H4 (cell line): ENCODE results near the gene PRKX. TPM values are rescaled to one million over a fixed set of nuclear protein-coding genes. Genes with fewer than 3 reads are reported as not detected.
"Not testable (repeated sequence)": the region's sequence is repeated elsewhere in the genome, so short reads cannot be mapped to it uniquely, and the experiment has no call there.

Source experiments
- DNase-seq: peaks from one replicate; pipeline ENCODE4 v3.0.0-alpha.2; 2015; ENCODE audit warnings: low spot score
- total RNA-seq: library from RNA; depleted of rRNA; stranded (reverse); fragments of >200 nt; shearing (Covaris generic); gene quantifications from 2 replicates; pipeline ENCODE4 v1.2.3, GENCODE V29; 2014; rRNA removed

Gene PRKX
- 5.4 and 20.4 TPM in 2 replicates for total RNA-seq

DNA sequence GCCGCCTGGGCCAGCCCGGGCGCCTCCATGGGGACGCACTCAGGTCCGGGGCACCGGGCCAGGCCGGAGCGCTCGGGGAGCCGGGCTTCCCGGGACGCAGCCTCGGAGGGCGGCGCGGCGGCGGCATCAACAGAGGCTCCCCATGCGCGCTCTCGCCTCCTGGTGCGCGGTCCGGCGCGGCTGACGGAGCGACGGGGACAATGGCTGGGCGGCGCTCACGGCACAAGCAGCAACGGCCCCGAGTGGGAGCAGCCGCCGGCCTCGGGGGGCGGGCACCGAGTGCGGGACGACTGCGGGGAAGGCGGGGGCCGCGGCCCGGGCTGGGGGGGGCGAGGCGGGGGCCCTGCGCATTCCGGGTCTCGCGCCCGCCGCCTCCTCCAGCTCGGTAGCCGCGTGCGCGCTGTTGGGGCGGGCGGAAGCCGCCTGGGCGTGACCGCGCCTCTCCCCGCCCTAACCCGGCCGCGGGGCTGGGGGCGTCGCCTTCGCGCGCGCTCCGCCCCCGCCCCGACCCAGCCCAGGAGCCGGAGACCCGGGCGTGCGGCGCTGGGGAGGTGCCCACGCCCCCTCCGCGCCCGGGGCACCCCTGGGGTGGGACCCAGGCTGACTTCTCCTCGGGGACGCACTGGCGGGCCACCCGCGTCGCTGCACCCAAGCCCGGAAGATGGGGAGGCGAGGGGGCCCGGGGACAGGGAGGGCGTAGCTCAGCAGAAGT lies at the start of gene PRKX:
Gene PRKX (minus strand): TSS at position 425 of the 712 bp plus-strand sequence. CDS start 396 bp downstream, at position 29.
- peak; percentile 11 for DNase-seq

DNA sequence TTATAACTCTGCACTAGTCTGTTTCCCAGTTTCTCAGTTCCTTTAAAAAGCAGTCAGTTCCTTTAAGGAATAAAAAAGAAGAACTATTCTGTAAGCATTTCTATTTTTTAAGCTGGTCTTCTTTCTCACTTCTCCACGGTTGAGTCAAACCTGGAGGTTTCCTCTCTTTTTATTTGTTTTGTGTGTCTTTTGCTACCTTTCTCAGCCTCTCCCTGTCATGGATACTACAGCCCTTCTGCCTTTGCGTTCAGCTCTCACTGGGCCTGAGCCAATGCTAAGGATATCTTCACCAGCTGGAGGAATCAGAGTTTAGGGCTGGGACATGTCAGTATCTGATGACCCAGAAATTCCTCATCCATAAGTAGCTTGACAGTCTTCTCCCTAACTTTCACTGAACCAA lies 49.7 kb upstream of the PRKX start:
- no peak for DNase-seq

DNA sequence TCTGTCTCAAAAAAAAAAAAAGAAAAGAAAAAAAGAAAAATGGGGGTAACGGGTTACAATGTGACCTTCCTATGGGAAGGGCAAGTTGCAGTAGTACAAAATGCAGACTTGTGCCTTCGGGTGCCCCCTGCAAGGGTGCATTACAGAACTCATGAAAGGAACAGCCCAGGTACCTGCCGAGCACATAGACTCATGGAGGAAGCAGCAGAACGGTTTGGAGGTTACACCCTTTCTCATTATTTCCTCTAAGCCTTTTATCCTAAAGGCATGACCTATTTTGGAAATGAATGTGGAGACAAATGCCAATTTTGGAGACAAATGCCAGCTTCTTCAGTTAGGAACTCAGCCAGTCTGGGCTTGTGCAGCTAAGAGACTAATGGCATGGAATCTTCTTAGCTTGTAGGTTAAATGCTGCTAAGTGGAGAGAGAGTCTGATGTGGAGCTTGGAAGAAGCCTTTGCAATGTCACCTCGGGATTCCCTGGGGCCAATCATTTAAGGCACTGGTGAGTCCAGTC lies 44.1 kb upstream of the PRKX start:
- no peak for DNase-seq

DNA sequence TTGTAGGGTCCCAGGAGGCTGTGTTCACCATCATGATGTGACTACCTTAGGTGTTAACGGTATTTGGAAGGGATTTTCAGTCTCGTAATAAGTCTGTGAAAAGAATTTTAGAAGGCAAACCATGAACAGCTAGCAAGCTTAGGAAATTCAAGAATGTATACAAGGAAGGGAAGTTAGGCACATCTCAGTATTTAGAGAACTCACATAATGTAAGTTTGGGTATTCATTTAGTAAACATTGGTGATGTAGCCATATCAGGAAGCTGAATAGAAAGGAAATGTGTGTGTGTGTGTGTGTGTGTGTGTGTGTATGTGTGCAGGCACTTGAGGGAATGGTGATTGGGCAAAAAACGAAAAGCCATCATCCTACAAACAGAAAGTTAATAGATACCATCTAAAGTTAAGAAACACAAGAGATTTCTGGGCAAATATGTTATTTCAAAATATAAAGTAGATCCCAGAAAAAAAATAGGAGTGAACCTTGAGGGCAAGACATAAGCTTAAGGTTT lies 34.7 kb upstream of the PRKX start:
- peak; percentile 27 for DNase-seq

DNA sequence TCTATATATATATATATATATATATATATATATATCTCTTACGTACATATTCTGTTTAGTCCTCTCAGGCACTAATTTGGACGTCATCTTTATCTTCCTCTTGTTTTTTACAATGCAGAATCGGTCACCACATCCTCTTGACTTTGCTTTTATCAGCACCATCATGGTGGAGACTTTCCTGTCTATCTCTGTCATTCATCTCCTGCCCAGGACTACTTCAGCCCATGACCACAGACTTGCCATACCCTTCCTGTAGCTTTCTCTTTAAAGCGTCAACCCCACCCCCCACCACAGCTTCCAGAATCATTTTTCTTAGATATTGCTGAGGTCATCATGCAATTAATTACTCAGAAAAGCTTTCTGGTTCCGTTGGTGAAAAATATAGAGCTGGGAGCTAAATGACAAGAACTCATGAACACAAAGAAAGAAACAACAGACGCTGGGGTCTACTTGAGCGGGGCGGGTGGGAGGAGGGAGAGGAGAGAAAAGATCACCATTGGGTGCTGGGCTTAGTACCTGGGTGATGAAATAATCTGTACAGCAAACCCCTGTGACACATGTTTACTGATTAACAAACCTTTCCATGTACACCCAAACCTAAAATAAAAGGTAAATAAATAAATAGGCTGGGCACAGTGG lies 30.5 kb upstream of the PRKX start:
- no peak for DNase-seq

DNA sequence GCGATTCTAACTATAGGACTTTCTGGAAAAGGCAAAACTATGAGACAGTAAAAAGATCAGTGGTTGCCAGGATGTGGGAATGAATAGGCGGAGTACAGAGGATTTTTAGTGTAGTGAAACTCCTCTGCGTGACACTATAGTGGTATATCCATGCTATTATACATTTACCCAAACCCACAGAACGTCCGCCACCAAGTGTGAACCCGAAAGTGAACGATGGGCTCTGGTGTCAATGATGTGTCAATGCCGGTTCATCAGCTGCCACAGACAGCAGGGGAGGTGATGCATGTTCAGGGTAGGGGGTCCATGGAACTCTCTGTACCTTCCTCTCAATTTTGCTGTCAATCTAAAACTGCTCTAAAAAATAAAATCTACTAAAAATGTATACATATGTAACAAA lies 27.5 kb upstream of the PRKX start:
- not testable (repeated sequence) for DNase-seq

DNA sequence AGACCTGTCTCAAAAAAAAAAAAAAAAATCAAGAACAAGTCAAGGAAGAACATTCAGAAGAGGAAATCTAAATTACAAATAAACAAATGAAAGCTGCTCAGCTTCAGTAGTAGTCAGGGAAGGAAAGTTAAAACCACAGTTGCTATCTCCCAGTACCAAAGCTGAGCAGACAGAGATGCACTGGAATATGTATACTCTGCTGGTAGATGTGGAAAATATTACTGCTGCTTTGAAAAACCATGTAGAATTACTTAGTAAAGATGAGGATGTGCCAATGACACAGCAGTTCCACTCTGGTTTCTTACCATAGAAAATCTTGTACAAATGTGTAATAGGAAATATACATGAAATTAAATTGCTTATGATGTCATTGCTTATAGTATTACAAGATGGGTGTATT lies 25.1 kb upstream of the PRKX start:
- no peak for DNase-seq

DNA sequence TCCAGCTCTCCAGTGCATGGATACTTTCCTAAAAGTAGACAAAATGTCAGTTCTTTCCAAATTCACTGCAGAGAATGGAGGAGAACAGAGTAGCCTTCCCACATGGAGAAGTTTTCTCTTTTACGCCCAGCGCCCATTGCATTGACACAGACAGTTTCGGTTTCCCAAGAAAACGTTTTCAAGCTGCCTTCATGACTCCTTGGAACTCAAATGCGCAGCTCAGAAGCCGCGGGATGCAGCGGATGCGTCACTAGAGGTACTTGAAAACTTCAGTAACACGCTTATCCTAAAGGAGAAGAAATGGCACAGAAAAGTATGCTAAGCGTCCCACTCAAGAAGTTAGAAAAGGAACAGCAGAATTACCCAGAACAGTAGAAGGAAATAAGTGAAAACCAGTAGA lies 23.1 kb upstream of the PRKX start:
- not testable (repeated sequence) for DNase-seq

DNA sequence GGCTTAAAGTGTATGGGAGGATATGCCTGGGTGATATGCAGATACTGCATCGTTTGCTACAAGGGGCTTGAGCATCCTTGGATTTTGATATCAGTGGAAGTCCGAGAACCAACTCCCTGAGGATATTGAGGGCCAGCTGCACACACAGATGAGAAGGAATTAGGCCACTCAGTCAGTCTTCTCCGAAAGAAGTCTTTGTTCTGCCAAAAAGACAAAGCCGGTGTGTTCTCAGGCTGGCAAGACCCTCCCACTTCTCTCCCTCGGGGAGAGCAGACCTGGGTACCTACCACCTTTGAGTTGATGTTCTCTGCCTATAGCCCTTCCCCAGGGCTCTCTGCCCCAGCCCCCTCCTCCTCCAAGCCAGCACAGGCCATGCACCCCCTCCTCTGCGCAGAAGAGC lies 22.4 kb upstream of the PRKX start:
- not testable (repeated sequence) for DNase-seq

DNA sequence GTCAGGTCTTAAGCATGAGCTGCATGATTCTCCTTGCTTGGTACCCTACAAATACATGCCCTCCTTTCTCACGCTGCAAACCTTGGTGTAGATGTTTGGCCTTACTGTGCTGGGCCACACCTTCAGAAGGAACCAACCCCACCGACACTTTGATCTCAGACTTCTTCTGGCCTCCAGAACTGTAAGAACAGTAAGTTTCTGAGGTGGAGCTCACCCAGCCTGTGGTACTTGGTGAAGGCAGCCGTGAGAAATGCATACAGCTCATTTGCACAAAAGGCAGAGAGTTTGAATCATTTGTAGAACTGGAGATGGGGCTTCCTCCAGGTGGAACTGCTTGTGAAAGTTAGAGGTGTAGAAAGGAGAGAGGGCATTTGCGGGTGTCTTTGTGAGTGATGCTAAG lies 21.0 kb upstream of the PRKX start:
- DNase-seq: not testable (repeated sequence)

DNA sequence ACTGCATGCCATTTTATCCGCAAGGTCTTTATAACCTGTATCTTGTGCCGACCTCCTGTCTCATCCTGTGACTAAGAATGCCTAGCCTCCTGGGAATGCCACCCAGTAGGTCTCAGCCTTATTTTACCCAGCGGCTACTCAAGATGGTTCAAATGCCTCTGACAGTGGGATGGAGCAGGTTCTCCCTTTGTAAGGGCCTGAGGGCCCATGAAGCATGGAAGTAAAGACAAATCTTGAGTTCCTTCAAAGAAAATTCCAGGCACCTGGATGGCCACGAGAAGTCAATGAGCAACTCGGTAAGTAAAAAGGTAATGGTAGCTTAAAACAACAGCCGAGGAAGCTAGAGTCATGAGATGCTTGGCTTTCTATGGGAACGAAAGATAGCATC lies 19.6 kb upstream of the PRKX start:
- no peak for DNase-seq

DNA sequence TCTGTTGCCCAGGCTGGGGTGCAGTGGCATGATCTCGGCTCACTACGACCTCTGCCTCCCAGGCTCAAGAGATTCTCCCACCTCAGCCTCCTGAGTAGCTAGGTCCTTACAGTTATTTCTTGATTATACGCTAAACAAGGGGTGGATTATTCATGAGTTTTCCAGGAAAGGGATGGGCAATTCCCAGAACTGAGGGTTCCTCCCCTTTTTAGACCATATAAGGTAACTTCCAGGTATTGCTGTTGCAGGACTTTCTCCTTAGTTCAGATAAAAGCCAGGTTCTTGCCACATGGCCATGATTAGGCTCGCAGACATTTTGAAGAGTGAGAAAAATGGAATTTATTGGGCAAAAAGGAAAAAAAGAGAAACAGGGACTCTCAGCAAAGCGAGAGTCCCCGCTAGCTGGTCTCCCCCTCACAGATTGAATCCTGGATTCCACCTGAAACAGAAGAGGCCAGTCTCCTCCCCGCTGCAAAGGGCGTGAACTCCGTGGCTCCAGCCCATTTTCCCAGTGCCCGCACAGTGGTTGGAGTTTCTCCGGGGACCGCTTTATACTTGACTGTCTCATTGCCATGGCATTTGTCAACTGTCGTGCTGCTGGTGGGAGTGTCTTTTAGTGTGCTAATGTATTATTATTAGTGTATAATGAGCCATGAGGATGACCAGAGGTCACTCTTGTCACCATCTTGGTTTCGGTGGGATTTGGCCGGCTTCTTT lies 19.0 kb upstream of the PRKX start:
- not testable (repeated sequence) for DNase-seq

DNA sequence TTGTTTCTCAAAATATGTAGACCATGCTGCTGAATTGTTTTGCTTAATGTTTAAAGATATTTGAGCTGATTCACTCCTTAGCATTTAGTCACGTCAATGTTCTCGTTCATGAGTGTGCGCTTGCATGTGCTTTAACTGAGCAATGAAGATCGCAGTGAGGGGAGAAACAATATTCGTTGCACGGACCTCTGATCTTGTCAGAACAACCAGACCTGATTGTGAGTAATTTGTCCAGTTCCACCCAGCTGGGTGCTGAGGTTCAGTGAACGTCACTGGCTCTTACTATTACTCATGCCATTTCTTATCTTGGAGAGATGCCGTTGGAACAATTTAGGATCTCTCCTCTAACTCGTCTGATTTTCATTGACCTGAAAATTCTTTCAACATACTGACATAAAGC lies 15.0 kb upstream of the PRKX start:
- peak; percentile 9 for DNase-seq

DNA sequence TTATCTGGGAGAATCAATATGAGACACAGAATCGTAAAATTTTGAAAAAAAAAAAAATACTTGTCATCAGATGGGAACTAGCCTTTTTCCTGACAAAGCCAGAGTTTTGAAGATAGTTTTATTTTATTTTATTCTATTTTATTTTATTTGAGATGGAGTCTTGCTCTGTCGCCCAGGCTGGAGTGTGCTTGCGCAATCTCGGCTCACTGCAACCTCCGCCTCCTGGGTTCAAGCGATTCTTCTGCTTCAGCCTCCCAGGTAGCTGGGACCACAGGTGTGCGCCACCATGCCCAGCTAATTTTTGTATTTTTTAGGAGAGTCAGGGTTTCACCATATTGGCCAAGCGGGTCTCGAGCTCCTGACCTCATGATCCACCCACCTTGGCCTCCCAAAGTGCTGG lies 10.0 kb upstream of the PRKX start:
- not testable (repeated sequence) for DNase-seq

DNA sequence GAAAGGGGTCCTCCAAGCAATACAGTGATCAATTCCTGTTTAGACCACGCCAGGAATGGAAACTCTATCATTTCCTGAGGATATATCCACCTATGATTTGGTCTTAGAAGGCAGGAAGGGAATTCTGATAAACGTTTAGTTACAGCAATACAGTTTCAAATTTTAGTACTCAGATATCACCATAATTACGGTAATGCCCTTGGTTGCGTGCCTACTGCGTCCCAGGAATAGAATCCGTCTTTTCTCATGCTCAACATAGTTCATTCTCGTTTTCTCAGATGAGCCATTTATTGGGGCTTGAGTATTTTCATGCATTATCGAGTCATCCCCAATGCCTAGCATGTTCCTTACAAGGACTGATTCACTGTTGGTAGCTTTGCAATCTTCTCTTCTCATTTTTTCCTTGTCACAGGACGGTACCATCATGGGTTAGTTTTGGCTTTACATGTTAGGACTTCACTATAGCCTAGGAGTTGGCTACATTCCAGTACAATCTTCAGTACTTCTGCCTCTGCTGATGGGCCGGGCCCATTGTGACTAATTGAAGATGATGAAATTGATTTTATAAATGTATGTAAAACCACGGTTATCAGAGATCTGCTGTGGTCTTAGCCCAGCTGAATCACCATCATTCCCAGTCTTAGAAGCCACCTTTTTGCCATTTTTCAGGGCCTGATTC lies 4.4 kb upstream of the PRKX start:
- no peak for DNase-seq

DNA sequence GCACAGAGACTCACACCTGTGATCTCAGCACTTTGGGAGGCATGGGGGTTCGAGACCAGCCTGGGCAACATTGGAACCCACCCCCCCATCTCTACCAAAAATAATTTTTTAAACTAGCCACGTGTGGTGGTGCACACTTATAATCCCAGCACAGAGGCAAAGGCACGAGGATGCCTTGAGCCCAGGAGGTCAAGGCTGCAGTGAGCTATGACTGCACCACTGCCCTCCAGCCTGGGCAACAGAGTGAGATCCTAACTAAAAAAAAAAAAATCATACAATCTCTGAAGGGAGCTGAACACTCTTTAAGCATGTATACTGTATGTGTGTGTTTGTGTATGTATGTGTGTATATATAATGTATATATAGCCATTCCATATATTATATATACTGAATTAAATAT lies 2.5 kb upstream of the PRKX start:
- no peak for DNase-seq

DNA sequence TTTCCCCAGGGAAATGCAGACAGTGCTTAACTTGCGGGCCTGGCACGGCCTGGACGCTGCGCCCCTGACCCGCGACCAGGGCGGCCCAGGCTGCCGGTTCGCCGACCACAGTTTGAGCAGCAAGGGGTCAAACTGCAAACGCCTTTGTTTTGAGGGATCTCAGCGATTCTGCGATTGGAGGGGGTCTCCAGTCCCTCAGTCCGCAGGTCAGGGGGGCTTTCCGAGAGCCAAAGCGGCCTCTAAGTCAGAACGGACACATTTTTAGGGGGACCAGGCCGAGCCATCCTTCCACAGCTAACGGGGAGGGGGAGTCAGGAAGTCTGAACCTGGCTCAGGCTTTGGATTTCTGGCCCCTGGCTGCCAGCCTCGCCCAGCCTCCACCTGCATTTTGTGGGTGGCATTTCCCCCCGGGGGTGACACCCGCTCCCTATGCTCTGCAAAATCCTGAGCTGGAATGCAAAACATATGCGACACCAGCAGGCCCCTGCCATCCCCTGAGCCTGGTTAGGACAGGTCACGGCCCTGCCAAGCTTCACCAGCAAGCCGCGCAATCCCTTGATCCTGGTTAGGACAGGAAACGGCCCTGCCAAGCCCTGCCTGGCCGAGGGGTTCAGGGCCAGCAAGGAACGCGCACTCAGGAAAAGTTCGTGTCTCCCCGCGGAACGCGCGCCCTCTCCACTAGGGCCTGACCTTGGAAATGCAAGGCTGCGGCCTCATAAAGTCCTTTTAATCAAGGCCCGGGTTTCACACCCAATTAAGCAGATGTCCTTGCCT lies 1.4 kb upstream of the PRKX start:
- DNase-seq: not testable (repeated sequence)

DNA sequence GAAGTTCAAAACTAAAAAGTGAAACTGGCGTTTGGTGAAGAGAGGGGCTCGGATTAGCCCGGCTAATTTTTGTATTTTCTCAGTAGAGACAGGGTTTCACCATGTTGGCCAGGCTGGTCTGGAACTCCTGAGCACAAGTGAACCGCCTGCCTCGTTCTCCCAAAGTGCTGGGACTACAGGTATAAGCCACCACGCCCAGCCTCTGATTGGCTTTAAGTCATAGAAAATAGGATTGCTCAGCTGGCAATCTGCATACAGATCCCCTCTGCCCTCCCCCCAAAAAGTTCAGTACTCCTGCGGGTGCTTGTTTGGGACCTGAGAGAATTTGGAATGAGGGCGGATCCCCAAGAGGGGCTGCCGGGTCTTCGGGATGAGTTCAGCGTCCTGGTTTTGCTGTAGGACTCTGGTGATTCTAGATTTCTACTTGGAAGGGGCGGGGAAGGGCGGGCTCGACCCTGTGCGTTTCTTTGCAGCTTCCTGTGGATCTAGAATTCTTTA lies 537 bp upstream of the PRKX start:
- DNase-seq: no peak

DNA sequence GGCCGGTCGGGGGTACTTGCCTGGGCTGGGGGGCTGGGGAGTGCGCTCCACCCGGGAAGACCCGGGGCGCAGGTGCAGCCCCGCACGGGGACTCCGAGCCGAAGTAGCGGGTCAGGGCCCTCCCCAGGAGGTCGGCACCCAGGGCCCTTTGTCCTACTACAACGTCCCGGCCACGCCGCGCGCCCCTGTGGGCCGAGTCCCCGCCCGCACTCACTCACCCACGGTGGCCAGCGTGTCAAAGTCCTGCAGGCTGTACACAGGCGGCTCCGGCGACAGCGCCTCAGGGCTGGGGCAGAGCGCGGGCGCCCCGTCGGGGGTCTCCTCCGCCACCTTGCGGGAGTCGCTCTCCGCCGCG lies 602 bp downstream of the PRKX start:
- no peak for DNase-seq

DNA sequence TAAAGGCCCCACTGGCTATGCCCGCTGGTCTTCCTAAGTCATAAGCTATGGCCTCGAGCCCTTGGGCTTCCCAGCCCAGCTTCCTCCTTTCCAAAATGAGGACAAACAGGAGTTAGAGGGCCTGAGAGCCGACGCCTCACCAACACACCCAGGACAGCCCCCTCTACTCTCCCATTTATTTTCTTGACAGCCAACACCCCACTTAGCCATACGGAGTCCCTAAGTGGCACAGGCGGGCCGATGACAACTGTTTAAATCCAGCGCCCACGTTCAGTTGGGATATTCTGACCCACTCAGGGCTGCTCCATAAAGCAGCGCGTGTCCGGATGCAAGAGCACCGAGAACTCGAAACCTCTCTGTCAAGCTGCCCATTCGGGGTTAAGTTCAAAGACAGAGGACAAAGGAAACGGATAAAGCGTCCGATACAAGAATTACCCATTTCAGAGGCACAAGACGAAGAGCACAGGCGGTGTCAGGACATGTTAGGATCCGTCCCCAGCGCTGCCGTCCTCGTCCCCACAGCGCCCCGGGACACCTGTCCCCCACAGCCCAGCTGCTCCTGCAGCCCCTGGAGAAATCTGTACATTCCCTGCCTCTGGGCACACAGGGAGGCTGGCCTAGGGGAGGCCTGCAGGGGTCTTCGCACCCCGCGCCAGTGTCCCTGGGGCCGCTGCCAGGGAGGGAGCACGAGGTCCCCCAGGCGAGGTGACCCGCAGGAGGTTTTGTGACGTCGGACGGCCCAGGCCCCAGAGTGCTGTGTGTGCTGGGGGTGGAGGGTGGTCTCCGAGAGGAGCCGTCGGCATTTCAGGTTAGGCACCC lies 1.2 kb downstream of the PRKX start:
- no peak for DNase-seq
